ENCODE data around the gene KCNJ4. TPM values are rescaled to one million over a fixed set of nuclear protein-coding genes. Genes with fewer than 3 reads are reported as not detected.

Gene KCNJ4
- total RNA-seq, 2 experiments from 2014 or later = not detected

DNA sequence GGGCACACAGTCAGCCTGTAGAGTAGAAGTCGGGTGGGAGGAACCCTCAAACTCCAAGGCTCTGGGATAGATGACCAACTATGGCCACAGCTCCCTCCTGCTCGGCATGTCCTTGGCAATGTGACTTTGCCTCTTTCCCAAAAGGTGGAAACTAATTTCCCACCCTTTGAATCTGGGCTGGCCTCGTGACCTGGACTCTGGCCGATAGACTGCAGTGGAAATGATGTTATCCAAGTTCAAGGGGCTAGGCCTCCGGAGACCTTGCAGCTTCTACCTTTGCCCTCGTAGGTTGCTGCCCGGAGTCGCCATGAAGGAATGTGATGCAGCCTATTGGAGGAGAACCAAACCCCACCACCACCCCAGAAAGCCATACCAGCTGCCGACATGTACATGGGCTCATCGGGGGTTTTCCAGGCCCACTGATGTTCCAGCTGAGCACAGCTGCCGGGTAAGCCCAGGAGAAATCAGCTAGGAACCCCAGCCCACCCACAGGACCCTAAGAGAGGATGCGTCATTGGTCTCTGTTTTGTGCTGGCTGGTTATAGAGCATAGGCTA, 30.4 kb downstream of the KCNJ4 start:
- no peak overlapping the region for H2AFZ ChIP-seq (ENCODE audit: low read length)
- H3K4me2 ChIP-seq (ENCODE audit: low read length) = no peak overlapping the region
- CTCF ChIA-PET (ENCODE audit: unreplicated experiment) = no interaction called here
- POLR2A ChIA-PET = no interaction called here
- no peaks in the 10 kb centered on the region for H3K9me2 ChIP-seq (ENCODE audit: insufficient read depth, low read length)
- no peaks in the 10 kb centered on the region for H4K20me1 ChIP-seq (ENCODE audit: insufficient read depth, low read length)
- H3K9me3 ChIP-seq (ENCODE audit: low read length) = no peaks in the 10 kb centered on the region
- H3K4me1 ChIP-seq (ENCODE audit: insufficient read depth, low read length, poor library complexity, severe bottlenecking) = peaks cover 3% of the 10 kb centered on the region
- intact Hi-C loops (cut with micrococcal nuclease; ENCODE audit: unreplicated experiment) = no loop called here
- H3K36me3 ChIP-seq (ENCODE audit: insufficient read depth, low read length) = no peaks in the 10 kb centered on the region
- H3K79me2 ChIP-seq (ENCODE audit: insufficient read depth, low read depth, low read length) = no peaks in the 10 kb centered on the region
- DNase-seq (ENCODE audit: low spot score) = no peak
- H3K27ac ChIP-seq (ENCODE audit: low read depth, low read length, poor library complexity, severe bottlenecking) = no peak overlapping the region
- TF ChIP-seq, protein P1, sequence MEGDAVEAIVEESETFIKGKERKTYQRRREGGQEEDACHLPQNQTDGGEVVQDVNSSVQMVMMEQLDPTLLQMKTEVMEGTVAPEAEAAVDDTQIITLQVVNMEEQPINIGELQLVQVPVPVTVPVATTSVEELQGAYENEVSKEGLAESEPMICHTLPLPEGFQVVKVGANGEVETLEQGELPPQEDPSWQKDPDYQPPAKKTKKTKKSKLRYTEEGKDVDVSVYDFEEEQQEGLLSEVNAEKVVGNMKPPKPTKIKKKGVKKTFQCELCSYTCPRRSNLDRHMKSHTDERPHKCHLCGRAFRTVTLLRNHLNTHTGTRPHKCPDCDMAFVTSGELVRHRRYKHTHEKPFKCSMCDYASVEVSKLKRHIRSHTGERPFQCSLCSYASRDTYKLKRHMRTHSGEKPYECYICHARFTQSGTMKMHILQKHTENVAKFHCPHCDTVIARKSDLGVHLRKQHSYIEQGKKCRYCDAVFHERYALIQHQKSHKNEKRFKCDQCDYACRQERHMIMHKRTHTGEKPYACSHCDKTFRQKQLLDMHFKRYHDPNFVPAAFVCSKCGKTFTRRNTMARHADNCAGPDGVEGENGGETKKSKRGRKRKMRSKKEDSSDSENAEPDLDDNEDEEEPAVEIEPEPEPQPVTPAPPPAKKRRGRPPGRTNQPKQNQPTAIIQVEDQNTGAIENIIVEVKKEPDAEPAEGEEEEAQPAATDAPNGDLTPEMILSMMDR (conservative IDR thresholded peaks at IDR 0.05; ENCODE audit: low read length) = no peak
- no peak for TF ChIP-seq EZH2phosphoT487 (IDR thresholded peaks at IDR 0.05; ENCODE audit: borderline replicate concordance, low read depth, low read length)
- H3K4me3 ChIP-seq (ENCODE audit: low read depth, low read length, poor library complexity, severe bottlenecking) = no peak overlapping the region
- no TSS peak for BruUV-seq (replicated peaks)

DNA sequence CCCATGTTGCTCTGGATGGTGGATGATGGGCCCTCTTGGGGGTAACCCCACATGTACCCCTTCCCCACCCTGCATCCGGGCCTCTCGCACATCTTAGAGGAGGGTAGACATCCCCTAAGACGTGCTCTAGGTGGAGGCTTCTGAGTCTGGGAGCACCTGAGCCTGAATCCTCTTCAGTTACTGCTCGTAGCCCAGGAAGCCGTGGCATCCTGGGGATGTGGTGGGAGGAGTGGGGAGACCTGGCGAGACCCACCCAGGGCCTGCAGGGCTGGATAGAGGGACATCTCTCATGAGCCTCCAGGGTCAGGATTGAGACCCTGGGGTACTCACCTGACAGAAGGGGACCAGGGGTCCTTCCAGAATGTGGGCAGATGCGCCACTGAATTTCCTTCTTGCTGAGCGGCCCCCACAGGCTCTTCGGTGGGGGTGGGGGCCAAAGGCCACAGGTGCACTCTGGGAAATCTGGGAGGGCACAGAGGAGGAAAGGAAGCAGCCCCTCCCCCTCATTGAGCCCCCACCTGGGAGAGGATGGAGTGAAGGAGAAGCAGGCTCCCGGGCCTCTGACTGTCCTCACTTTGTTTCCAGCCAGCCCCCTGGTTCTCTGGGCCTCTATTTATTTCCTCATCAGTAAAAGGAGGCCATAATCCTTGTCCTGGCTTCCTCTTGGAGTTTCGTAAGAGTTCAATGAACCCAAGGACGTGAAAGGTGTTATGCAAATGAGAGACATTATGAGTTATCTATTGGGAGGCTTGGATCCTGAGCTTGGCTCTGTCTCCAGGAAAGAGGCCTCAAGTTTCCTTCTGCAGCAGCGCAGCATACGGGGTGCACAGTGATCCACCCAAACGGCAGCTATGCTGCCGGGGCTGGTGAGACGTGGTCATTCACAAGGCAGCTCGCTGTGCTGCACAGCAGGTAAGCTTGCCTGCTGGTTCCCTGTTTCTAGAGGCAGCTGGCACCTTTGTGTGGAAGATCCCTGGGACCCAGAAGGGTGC, 31.2 kb downstream of the KCNJ4 start:
- Histone ChIP-seq H3K9me2 (ENCODE audit: insufficient read depth, low read length) (no peaks in the 10 kb centered on the region), H2AFZ (ENCODE audit: low read length) (no peak overlapping the region), H3K4me1 (ENCODE audit: insufficient read depth, low read length, poor library complexity, severe bottlenecking) (peaks cover 3% of the 10 kb centered on the region), H3K4me3 (ENCODE audit: low read depth, low read length, poor library complexity, severe bottlenecking) (no peak overlapping the region), H3K4me2 (ENCODE audit: low read length) (no peak overlapping the region), H3K79me2 (ENCODE audit: insufficient read depth, low read depth, low read length) (no peaks in the 10 kb centered on the region), H3K36me3 (ENCODE audit: insufficient read depth, low read length) (no peaks in the 10 kb centered on the region), H3K9me3 (ENCODE audit: low read length) (no peaks in the 10 kb centered on the region), H3K27ac (ENCODE audit: low read depth, low read length, poor library complexity, severe bottlenecking) (no peak overlapping the region), H4K20me1 (ENCODE audit: insufficient read depth, low read length) (no peaks in the 10 kb centered on the region)
- BruUV-seq (replicated peaks) = no TSS peak
- intact Hi-C loops (cut with micrococcal nuclease; ENCODE audit: unreplicated experiment) = no loop called here
- TF ChIP-seq EZH2phosphoT487 (IDR thresholded peaks at IDR 0.05; ENCODE audit: borderline replicate concordance, low read depth, low read length) = no peak
- TF ChIP-seq, protein P1 (conservative IDR thresholded peaks at IDR 0.05; ENCODE audit: low read length) = no peak
- POLR2A ChIA-PET = no interaction called here
- CTCF ChIA-PET (ENCODE audit: unreplicated experiment) = no interaction called here
- DNase-seq (ENCODE audit: low spot score) = no peak

Measured in OCI-LY7 (cell line).